GM18951 (cell line): Measurements from ENCODE around the gene MYO5B.

Experiments used
- POLR2A ChIP-seq: IDR thresholded peaks from 4 replicates; pipeline ENCODE4 v1.6.1; 2011; ENCODE audit warnings: mild to moderate bottlenecking; ENCODE audit not compliant: insufficient read length, insufficient read depth; ENCODE audit errors: extremely low read depth
- in situ Hi-C: fragments of 300-500 bp; cut with MboI; formaldehyde crosslinking; loops from one replicate; pipeline ENCODE4 v1.12.0; 2022; ENCODE audit warnings: low sequenced_read_pairs, mixed read lengths, inconsistent platforms; ENCODE audit not compliant: unreplicated experiment

MYO5B gene

GRCh38 chr18:50144540-50144939 lies 50.4 kb downstream of the MYO5B start:
- in situ Hi-C loops: no loop called here
- no peak for TF ChIP-seq POLR2A

GRCh38 chr18:50143886-50144285 lies 51.1 kb downstream of the MYO5B start:
- in situ Hi-C loops: no loop called here
- TF ChIP-seq POLR2A: no peak

- TF ChIP-seq POLR2A: no peak
- in situ Hi-C loops: no loop called here
These were observed 51.7 kb downstream of the MYO5B start for GRCh38 chr18:50143294-50143693.

- in situ Hi-C loops: no loop called here
- no peak for TF ChIP-seq POLR2A
These were observed 52.4 kb downstream of the MYO5B start for GRCh38 chr18:50142441-50143120.

- no peak for TF ChIP-seq POLR2A
- in situ Hi-C loops: no loop called here
These were observed 56.5 kb downstream of the MYO5B start for GRCh38 chr18:50138181-50139064.

GRCh38 chr18:50135903-50136302 lies 59.0 kb downstream of the MYO5B start:
- in situ Hi-C loops: no loop called here
- no peak for TF ChIP-seq POLR2A

- in situ Hi-C loops: no loop called here
These were observed 61.4 kb downstream of the MYO5B start for GRCh38 chr18:50133526-50133925.

GRCh38 chr18:50131591-50131990 lies 63.4 kb downstream of the MYO5B start:
- in situ Hi-C loops: no loop called here
- no peak for TF ChIP-seq POLR2A

More at GRCh38 chr18:50133526-50133925, 61.4 kb downstream of the MYO5B start:
- no peak for TF ChIP-seq POLR2A

- TF ChIP-seq POLR2A: no peak
- in situ Hi-C loops: no loop called here
These were observed 66.3 kb downstream of the MYO5B start for GRCh38 chr18:50128506-50129271.

- no peak for TF ChIP-seq POLR2A
- in situ Hi-C loops: no loop called here
These were observed 67.3 kb downstream of the MYO5B start for GRCh38 chr18:50127516-50128210.

GRCh38 chr18:50126471-50126870 lies 68.5 kb downstream of the MYO5B start:
- TF ChIP-seq POLR2A: no peak
- in situ Hi-C loops: no loop called here

GRCh38 chr18:50125456-50125855 lies 69.5 kb downstream of the MYO5B start:
- TF ChIP-seq POLR2A: no peak
- in situ Hi-C loops: no loop called here

- in situ Hi-C loops: no loop called here
- no peak for TF ChIP-seq POLR2A
These were observed 75.7 kb downstream of the MYO5B start for GRCh38 chr18:50119296-50119695.
